ENCODE results near the gene PHLPP1.

GRCh38 chr18:62758591-62758990 is 43.2 kb downstream of the PHLPP1 start:
- TF ChIP-seq CTCF (IDR thresholded peaks at IDR 0.05) (no peak), EP300 (IDR thresholded peaks at IDR 0.05) (no peak)

Data from upper lobe of left lung (tissue), 4 donors.